Effector memory CD4-positive, alpha-beta T cell (primary cell): Measurements from ENCODE around the gene HEBP1.
A peak's percentile ranks its signal among the peaks of the same experiment; 100 is the strongest.

Experiments
- DNase-seq, 3 donors: peaks; one replicate each; pipeline ENCODE4 v3.0.0-alpha.2; 2020
- H3K27ac ChIP-seq: 2 replicates; pipeline ENCODE4 v1.7.0; 2013; ENCODE audit warnings: mild to moderate bottlenecking, low read length, moderate library complexity; ENCODE audit not compliant: insufficient read depth, poor library complexity, severe bottlenecking
- H3K27me3 ChIP-seq: replicated peaks from 2 replicates; pipeline ENCODE4 v1.7.0; 2013; ENCODE audit warnings: mild to moderate bottlenecking, low read length; ENCODE audit not compliant: insufficient read depth, control insufficient read depth, poor library complexity, severe bottlenecking
- H3K36me3 ChIP-seq: 2 replicates; pipeline ENCODE4 v1.7.0; 2013; ENCODE audit warnings: mild to moderate bottlenecking, low read length, moderate library complexity; ENCODE audit not compliant: control insufficient read depth, insufficient read depth
- H3K4me1 ChIP-seq: 2 replicates; pipeline ENCODE4 v1.7.0; 2013; ENCODE audit warnings: low read length, mild to moderate bottlenecking; ENCODE audit not compliant: control insufficient read depth, insufficient read depth, poor library complexity, severe bottlenecking
- H3K4me3 ChIP-seq: 2 replicates; pipeline ENCODE4 v1.7.0; 2013; ENCODE audit warnings: low read length, low read depth, mild to moderate bottlenecking; ENCODE audit not compliant: insufficient read depth, poor library complexity, severe bottlenecking
- H3K9me3 ChIP-seq: 2 replicates; pipeline ENCODE4 v1.7.0; 2013; ENCODE audit warnings: mild to moderate bottlenecking, low read length, moderate library complexity; ENCODE audit not compliant: control insufficient read depth
- total RNA-seq, 3 donors: gene quantifications; one replicate each; lab custom pipeline; 2026; lab: John Stamatoyannopoulos, UW

Gene HEBP1, protein sequence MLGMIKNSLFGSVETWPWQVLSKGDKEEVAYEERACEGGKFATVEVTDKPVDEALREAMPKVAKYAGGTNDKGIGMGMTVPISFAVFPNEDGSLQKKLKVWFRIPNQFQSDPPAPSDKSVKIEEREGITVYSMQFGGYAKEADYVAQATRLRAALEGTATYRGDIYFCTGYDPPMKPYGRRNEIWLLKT
- total RNA-seq, result 1.7 to 2.4 (median 2.3) reads per million in 3 donors

GRCh38 chr12:12999959-13000615 lies at the start of gene HEBP1:
Gene HEBP1, minus strand, starts transcription at chr12:13000265. Its CDS starts 151 bp downstream, at chr12:13000114.
- Histone ChIP-seq H3K9me3 (no peaks in the 10 kb centered on the region), H3K27ac (peak within 1 kb of the TSS; percentile 67), H3K27me3 (no peaks in the 10 kb centered on the region), H3K36me3 (no peaks in the 10 kb centered on the region), H3K4me1 (peaks cover 8% of the 10 kb centered on the region), H3K4me3 (peak within 1 kb of the TSS; percentile 71)
- peak; percentile 91 to 95 (median 92) for DNase-seq

DNA sequence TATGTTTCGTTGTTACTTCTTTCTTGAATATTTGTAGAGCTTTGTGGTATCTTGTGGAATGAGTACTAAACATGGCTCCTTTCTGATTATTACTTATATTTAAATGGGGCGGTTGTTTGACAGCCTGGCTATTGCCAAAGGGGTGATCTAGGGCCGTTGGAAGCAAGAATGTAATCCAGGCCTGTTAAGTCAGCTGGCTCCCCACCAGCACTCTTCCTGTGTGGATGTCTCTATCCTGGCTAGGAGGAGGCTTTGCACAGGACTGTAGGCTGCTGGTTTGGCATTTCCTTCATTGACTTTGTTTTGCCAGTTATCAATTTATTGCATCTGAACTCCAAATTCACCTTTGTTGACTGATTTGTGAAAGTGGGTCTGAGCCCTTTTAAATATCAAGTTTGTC lies 49.8 kb upstream of the HEBP1 start:
- H3K4me1 ChIP-seq, result no peaks in the 10 kb centered on the region
- no peaks in the 10 kb centered on the region for H3K9me3 ChIP-seq
- DNase-seq, result no peak
- H3K27me3 ChIP-seq, result no peaks in the 10 kb centered on the region
- no peaks in the 10 kb centered on the region for H3K36me3 ChIP-seq
- H3K27ac ChIP-seq, result no peak overlapping the region
- H3K4me3 ChIP-seq, result no peak overlapping the region

DNA sequence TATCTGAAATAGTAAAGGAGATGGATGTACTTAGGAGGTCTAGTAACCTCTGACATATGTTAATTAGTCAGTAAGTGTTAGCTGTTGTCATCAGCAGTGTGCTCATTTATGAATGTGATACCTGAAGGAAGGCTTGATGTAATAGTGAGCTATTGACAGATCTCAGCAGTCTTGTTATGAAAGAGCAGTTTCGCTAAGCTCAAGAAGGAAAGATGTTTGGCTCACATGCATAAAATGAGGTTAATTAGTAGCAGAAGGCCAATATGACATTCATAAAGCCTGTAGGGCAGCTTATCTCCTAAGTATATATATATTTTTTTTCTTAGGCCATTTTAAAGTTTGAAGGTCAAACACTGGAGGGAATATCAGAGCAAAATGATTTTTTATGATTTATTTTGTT lies 46.9 kb upstream of the HEBP1 start:
- Histone ChIP-seq H3K4me1 (peaks cover 5% of the 10 kb centered on the region), H3K9me3 (no peaks in the 10 kb centered on the region), H3K4me3 (no peak overlapping the region), H3K27me3 (no peaks in the 10 kb centered on the region), H3K36me3 (no peaks in the 10 kb centered on the region), H3K27ac (no peak overlapping the region)
- no peak for DNase-seq

GRCh38 chr12:13045816-13046215 lies 45.8 kb upstream of the HEBP1 start:
- Histone ChIP-seq H3K4me3 (no peak overlapping the region), H3K9me3 (no peaks in the 10 kb centered on the region), H3K4me1 (peaks cover 5% of the 10 kb centered on the region), H3K27ac (no peak overlapping the region), H3K27me3 (no peaks in the 10 kb centered on the region), H3K36me3 (no peaks in the 10 kb centered on the region)
- no peak for DNase-seq

DNA sequence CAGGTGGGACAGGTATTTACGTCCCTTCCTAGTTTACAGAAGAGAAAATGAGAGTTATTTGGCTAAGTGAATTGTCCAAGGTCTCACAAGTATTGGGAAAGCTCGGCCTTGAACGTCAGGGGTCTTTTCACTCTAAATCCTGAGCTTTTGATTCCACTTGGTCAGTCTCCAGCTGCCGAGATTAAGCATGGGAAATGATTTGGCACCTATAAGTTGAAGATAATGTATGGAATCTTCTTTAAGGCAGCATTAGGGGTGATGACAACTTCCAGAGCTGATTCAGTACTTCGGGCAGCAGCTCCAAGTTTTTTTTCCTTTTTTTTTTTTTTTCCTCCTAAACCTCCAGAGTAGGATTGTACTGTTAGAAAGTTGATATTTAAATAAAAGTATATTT lies 44.8 kb upstream of the HEBP1 start:
- no peaks in the 10 kb centered on the region for H3K27me3 ChIP-seq
- H3K9me3 ChIP-seq, result no peaks in the 10 kb centered on the region
- peak overlapping the region; percentile 41 for H3K27ac ChIP-seq
- H3K36me3 ChIP-seq, result no peaks in the 10 kb centered on the region
- H3K4me3 ChIP-seq, result peak overlapping the region; percentile 98
- H3K4me1 ChIP-seq, result peaks cover 5% of the 10 kb centered on the region
- DNase-seq, result no peak

GRCh38 chr12:13044002-13044905 lies 44.2 kb upstream of the HEBP1 start, which contains the start of gene FAM234B:
Gene FAM234B, plus strand, starts transcription at chr12:13044381. Its CDS starts 23 bp downstream, at chr12:13044404.
- peak; percentile 19 to 49 (median 35) for DNase-seq
- Histone ChIP-seq H3K4me1 (peaks cover 5% of the 10 kb centered on the region), H3K27ac (peak within 1 kb of the TSS; percentile 41), H3K36me3 (no peaks in the 10 kb centered on the region), H3K9me3 (no peaks in the 10 kb centered on the region), H3K4me3 (peak within 1 kb of the TSS; percentile 98), H3K27me3 (no peaks in the 10 kb centered on the region)

GRCh38 chr12:13042666-13043230 lies 42.7 kb upstream of the HEBP1 start:
- Histone ChIP-seq H3K9me3 (no peaks in the 10 kb centered on the region), H3K36me3 (no peaks in the 10 kb centered on the region), H3K4me1 (peaks cover 5% of the 10 kb centered on the region), H3K27me3 (no peaks in the 10 kb centered on the region), H3K27ac (no peak overlapping the region), H3K4me3 (no peak overlapping the region)
- no peak for DNase-seq

DNA sequence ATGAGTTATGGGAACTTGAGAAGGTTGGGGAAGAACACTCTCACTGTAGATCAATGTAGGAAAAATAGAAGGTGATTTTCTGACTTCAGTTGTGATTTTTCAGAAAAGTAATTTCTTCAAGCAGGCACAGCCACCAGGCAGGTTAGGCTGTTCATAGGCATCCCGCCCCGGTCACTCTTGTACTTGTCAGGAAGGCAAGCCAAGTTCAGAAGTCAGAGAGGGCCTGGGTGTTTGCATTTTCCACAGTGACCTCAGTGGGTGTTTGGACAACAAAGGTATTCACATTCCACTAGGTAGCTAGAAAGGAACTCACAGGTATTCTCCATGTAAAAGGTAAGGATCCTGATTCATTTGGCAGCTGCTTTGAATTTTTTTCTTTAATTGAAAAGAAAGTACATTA lies 41.2 kb upstream of the HEBP1 start:
- H3K4me3 ChIP-seq, result no peak overlapping the region
- peaks cover 5% of the 10 kb centered on the region for H3K4me1 ChIP-seq
- H3K9me3 ChIP-seq, result no peaks in the 10 kb centered on the region
- no peaks in the 10 kb centered on the region for H3K36me3 ChIP-seq
- H3K27me3 ChIP-seq, result no peaks in the 10 kb centered on the region
- no peak for DNase-seq
- H3K27ac ChIP-seq, result no peak overlapping the region

DNA sequence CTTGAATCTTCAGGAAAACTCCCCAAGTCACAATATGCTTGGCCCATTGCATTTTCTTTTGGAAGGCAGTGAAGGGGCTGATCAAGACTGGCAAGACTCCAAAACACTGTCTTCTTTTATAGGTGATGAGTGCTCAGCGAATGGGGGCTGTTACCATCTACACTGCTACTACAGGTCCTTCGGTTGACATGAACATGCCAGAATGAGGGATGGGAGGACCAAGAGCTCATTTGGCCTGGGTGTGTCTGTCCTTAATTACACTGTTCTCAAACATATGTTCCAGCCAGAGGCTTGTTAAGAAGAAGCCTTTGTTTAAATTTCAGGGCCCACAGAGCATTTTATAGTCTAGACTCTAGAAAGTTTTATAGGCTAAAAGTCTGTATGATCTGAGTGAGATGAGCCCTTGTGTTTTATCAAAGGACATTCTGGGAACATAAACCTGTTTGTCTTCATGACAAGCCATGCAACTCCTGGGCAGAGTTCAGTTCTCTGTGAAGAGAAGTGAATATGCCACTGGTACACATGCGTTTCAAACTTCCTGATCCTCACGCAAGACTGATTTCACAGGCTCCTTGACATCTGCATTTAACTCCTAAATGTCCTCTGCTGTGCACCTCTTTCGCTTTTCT lies 39.4 kb upstream of the HEBP1 start:
- Histone ChIP-seq H3K4me1 (peaks cover 5% of the 10 kb centered on the region), H3K27ac (no peak overlapping the region), H3K9me3 (no peaks in the 10 kb centered on the region), H3K27me3 (no peaks in the 10 kb centered on the region), H3K4me3 (no peak overlapping the region), H3K36me3 (no peaks in the 10 kb centered on the region)
- DNase-seq, result no peak
